Myocyte (in vitro differentiated cells): Measurements from ENCODE around the gene OPN1SW. TPM values are rescaled to one million over a fixed set of nuclear protein-coding genes. Genes with fewer than 3 reads are reported as not detected.

ENCODE experiments used
- DNase-seq: peaks from one replicate; pipeline ENCODE4 v3.0.0-alpha.2; 2012; ENCODE audit warnings: low read depth
- total RNA-seq: library from RNA; depleted of rRNA; stranded (reverse); fragments of >200 nt; gene quantifications from 2 replicates; pipeline ENCODE4 v1.2.3, GENCODE V29; 2014

The OPN1SW gene
- total RNA-seq, 1 donor from 2014 or later = 3.4 TPM

- DNase-seq = no peak
These were observed 40.7 kb downstream of the OPN1SW start for GRCh38 chr7:128734890-128735289.

GRCh38 chr7:128733278-128733645, 42.3 kb downstream of the OPN1SW start:
- DNase-seq = no peak

- DNase-seq = no peak
These were observed 42.9 kb downstream of the OPN1SW start for GRCh38 chr7:128732521-128733277.

GRCh38 chr7:128731184-128731583, 44.4 kb downstream of the OPN1SW start:
- DNase-seq = peak; percentile 26

- DNase-seq = peak; percentile 91
These were observed 46.1 kb downstream of the OPN1SW start for GRCh38 chr7:128729494-128729893.

GRCh38 chr7:128728598-128728997, 47.0 kb downstream of the OPN1SW start:
- DNase-seq = peak; percentile 92

GRCh38 chr7:128727239-128727638, 48.4 kb downstream of the OPN1SW start:
- DNase-seq = no peak

GRCh38 chr7:128726737-128727072, 48.9 kb downstream of the OPN1SW start:
- no peak for DNase-seq

- no peak for DNase-seq
These were observed 49.4 kb downstream of the OPN1SW start for GRCh38 chr7:128726059-128726736.

- DNase-seq = peak; percentile 33
These were observed 50.1 kb downstream of the OPN1SW start for GRCh38 chr7:128725531-128725930.

- DNase-seq = no peak
These were observed 50.9 kb downstream of the OPN1SW start for GRCh38 chr7:128724743-128725142.

Other genes starting within 250 kb of the OPN1SW start
- gene GARIN1A, start 103.5 kb downstream of the OPN1SW start, total RNA-seq = 1.3 and 1.5 TPM in 2 replicates
- 672 and 951 TPM in 2 replicates for gene CALU, start 36.4 kb downstream of the OPN1SW start, total RNA-seq
- 4.6 and 5.0 TPM in 2 replicates for gene CCDC136, start 16.2 kb upstream of the OPN1SW start, total RNA-seq
- gene FLNC, start 54.6 kb upstream of the OPN1SW start, total RNA-seq = 703 and 1,085 TPM in 2 replicates
- gene ATP6V1F, start 87.1 kb upstream of the OPN1SW start, total RNA-seq = 172 and 222 TPM in 2 replicates
- 0.19 and 0.42 TPM in 2 replicates for gene KCP, start 134.9 kb upstream of the OPN1SW start, total RNA-seq
- 0.26 and 0.40 TPM in 2 replicates for gene IRF5, start 162.1 kb upstream of the OPN1SW start, total RNA-seq